HG03060 (cell line): ENCODE results near the gene TBC1D22A.

Experiments used
- ATAC-seq: cut with Tn5 transposase; IDR thresholded peaks from one replicate; pipeline ENCODE4 v1.9.1; 2021; ENCODE audit warnings: low read depth, moderate number of reproducible peaks; ENCODE audit not compliant: unreplicated experiment

The TBC1D22A gene

GRCh38 chr22:47187176-47187957, 424.9 kb downstream of the TBC1D22A start:
- ATAC-seq = no peak

- ATAC-seq = no peak
Measured at GRCh38 chr22:47188261-47189055, 426.0 kb downstream of the TBC1D22A start.

- no peak for ATAC-seq
Measured at GRCh38 chr22:47189056-47189916, 426.8 kb downstream of the TBC1D22A start.

- no peak for ATAC-seq
Measured at GRCh38 chr22:47190276-47190956, 428.0 kb downstream of the TBC1D22A start.

GRCh38 chr22:47190957-47191670, 428.7 kb downstream of the TBC1D22A start:
- no peak for ATAC-seq

- no peak for ATAC-seq
Measured at GRCh38 chr22:47191671-47192650, 429.5 kb downstream of the TBC1D22A start.

GRCh38 chr22:47192651-47193437, 430.4 kb downstream of the TBC1D22A start:
- ATAC-seq = no peak

- no peak for ATAC-seq
Measured at GRCh38 chr22:47193606-47194329, 431.3 kb downstream of the TBC1D22A start.

GRCh38 chr22:47194476-47195155, 432.2 kb downstream of the TBC1D22A start:
- no peak for ATAC-seq

- no peak for ATAC-seq
Measured at GRCh38 chr22:47195156-47195483, 432.7 kb downstream of the TBC1D22A start.

GRCh38 chr22:47195484-47196165, 433.2 kb downstream of the TBC1D22A start:
- no peak for ATAC-seq

- ATAC-seq = no peak
Measured at GRCh38 chr22:47196166-47196849, 433.9 kb downstream of the TBC1D22A start.

- ATAC-seq = no peak
Measured at GRCh38 chr22:47196881-47197772, 434.7 kb downstream of the TBC1D22A start.

- ATAC-seq = no peak
Measured at GRCh38 chr22:47197773-47198500, 435.5 kb downstream of the TBC1D22A start.
